K562 (cell line): ENCODE measurements around the gene IGF1R.

Source experiments
- ZBED1 ChIP-seq: IDR thresholded peaks from 2 replicates; pipeline ENCODE4 v1.6.1; 2014
- TF ChIP-seq, protein P1 (sequence below): sonication (generic); formaldehyde crosslinking; IDR thresholded peaks from 2 replicates; pipeline ENCODE4 v1.9.0; 2022; ENCODE audit warnings: mild to moderate bottlenecking, missing genetic modification reagents

DNA sequence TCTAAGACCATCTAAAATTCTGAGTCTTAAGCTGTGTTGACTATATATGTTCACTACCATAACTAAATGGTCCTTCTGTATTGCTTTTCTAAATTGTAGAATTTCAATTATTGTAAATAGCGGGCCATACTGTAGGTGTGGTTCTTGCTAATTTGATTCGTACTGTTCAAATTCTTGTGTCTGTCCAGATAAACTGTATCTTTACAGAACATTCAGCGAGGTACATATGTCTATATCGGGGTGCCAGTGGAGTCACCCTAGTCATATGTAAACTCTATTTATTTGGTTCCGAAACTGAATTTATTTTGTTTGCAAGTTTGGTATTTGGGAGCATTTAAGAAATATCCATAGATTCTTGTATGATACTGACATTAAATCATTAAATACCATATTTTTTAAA lies 69.0 kb downstream of the IGF1R start:
- TF ChIP-seq, protein P1, sequence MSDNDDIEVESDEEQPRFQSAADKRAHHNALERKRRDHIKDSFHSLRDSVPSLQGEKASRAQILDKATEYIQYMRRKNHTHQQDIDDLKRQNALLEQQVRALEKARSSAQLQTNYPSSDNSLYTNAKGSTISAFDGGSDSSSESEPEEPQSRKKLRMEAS (CRISPR knock-in tag) = no peak
- TF ChIP-seq ZBED1 = no peak
